ENCODE measurements around the gene SAMD1. TPM values are rescaled to one million over a fixed set of nuclear protein-coding genes. Genes with fewer than 3 reads are reported as not detected.

The SAMD1 gene
- total and polyA plus RNA-seq, 9 of the 15 experiments (the other 6 are each of a cell fraction or from before 2014, with no cell fraction given) = 2.9 to 96.0 (median 43.5) TPM

GRCh38 chr19:14117668-14118164 lies 27.2 kb upstream of the SAMD1 start, which contains the start of gene PRKACA (continued):
- TF ChIP-seq THAP12 (CRISPR knock-in tag; IDR thresholded peaks at IDR 0.05) = peak; percentile 41; the same call in 1 of the 2 replicates
- TF ChIP-seq ATF7 (IDR thresholded peaks at IDR 0.05) = peak; percentile 59
- peak; percentile 35; the same call in 1 of the 2 replicates for TF ChIP-seq RB1 (IDR thresholded peaks at IDR 0.05; ENCODE audit: low read depth)
- TF ChIP-seq, protein P1, sequence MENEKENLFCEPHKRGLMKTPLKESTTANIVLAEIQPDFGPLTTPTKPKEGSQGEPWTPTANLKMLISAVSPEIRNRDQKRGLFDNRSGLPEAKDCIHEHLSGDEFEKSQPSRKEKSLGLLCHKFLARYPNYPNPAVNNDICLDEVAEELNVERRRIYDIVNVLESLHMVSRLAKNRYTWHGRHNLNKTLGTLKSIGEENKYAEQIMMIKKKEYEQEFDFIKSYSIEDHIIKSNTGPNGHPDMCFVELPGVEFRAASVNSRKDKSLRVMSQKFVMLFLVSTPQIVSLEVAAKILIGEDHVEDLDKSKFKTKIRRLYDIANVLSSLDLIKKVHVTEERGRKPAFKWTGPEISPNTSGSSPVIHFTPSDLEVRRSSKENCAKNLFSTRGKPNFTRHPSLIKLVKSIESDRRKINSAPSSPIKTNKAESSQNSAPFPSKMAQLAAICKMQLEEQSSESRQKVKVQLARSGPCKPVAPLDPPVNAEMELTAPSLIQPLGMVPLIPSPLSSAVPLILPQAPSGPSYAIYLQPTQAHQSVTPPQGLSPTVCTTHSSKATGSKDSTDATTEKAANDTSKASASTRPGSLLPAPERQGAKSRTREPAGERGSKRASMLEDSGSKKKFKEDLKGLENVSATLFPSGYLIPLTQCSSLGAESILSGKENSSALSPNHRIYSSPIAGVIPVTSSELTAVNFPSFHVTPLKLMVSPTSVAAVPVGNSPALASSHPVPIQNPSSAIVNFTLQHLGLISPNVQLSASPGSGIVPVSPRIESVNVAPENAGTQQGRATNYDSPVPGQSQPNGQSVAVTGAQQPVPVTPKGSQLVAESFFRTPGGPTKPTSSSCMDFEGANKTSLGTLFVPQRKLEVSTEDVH (IDR thresholded peaks at IDR 0.05; ENCODE audit: low read depth, partially characterized antibody) = peak; percentile 27
- peak; percentile 94 for TF ChIP-seq CHD2 (IDR thresholded peaks at IDR 0.05; ENCODE audit: low read depth, low read length)
- TF ChIP-seq NRF1 (conservative IDR thresholded peaks at IDR 0.05 in 1 of 2, IDR thresholded peaks at IDR 0.05 in 1 of 2) = peak; percentile 68 to 79
- TF ChIP-seq FOS (IDR thresholded peaks at IDR 0.05; ENCODE audit: extremely low read depth, insufficient read length) = peak; percentile 98
- peak; percentile 99 for TF ChIP-seq EGR1 (conservative IDR thresholded peaks at IDR 0.05)
- peak; percentile 96 for TF ChIP-seq SP2 (IDR thresholded peaks at IDR 0.05; ENCODE audit: extremely low read depth, low read depth, low read length, poor library complexity, severe bottlenecking)
- TF ChIP-seq MBD2 (IDR thresholded peaks at IDR 0.05; ENCODE audit: borderline replicate concordance, low read depth) = peak; percentile 100
- no peak for TF ChIP-seq YY1 (IDR thresholded peaks at IDR 0.05; ENCODE audit: borderline replicate concordance in 1 of 3, control insufficient read depth in 1 of 3, extremely low read depth in 1 of 3, insufficient read depth in 3 of 3, insufficient read length in 1 of 3, insufficient replicate concordance in 2 of 3, low read depth in 1 of 3, low read length in 2 of 3)
- TF ChIP-seq ZC3H8 (IDR thresholded peaks at IDR 0.05) = no peak
- TF ChIP-seq ZNF384 (IDR thresholded peaks at IDR 0.05; ENCODE audit: low read depth, low read length) = no peak
- TF ChIP-seq, protein P2, sequence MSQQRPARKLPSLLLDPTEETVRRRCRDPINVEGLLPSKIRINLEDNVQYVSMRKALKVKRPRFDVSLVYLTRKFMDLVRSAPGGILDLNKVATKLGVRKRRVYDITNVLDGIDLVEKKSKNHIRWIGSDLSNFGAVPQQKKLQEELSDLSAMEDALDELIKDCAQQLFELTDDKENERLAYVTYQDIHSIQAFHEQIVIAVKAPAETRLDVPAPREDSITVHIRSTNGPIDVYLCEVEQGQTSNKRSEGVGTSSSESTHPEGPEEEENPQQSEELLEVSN (IDR thresholded peaks at IDR 0.05; ENCODE audit: borderline replicate concordance in 1 of 2, extremely low read depth in 1 of 2, insufficient read depth in 1 of 2, insufficient read length in 1 of 2, low read depth in 1 of 2, low read length in 1 of 2, poor library complexity in 1 of 2, severe bottlenecking in 1 of 2) = no peak
- TF ChIP-seq SAP30 (IDR thresholded peaks at IDR 0.05; ENCODE audit: borderline replicate concordance, insufficient read depth, low read depth, low read length, poor library complexity, severe bottlenecking) = no peak
- no peak for TF ChIP-seq ZNF143 (CRISPR knock-in tag; IDR thresholded peaks at IDR 0.05)
- peak; percentile 100 for TF ChIP-seq RBM25 (IDR thresholded peaks at IDR 0.05; ENCODE audit: low read depth, low read length, severe bottlenecking)
- peak; percentile 91 for TF ChIP-seq SP1 (CRISPR knock-in tag; IDR thresholded peaks at IDR 0.05)
